NT2/D1 (cell line): ENCODE data around the gene MOGAT3.

Experiments used
- SUZ12 ChIP-seq: IDR thresholded peaks from 2 replicates; pipeline ENCODE4 v1.6.1; 2011; ENCODE audit not compliant: insufficient read length, insufficient read depth; ENCODE audit errors: extremely low read depth
- YY1 ChIP-seq: IDR thresholded peaks from 2 replicates; pipeline ENCODE4 v1.6.1; 2011; ENCODE audit not compliant: insufficient read length, insufficient read depth
- ZNF274 ChIP-seq: IDR thresholded peaks from 2 replicates; pipeline ENCODE4 v1.6.1; 2011; ENCODE audit warnings: mild to moderate bottlenecking, low read depth, low read length

DNA sequence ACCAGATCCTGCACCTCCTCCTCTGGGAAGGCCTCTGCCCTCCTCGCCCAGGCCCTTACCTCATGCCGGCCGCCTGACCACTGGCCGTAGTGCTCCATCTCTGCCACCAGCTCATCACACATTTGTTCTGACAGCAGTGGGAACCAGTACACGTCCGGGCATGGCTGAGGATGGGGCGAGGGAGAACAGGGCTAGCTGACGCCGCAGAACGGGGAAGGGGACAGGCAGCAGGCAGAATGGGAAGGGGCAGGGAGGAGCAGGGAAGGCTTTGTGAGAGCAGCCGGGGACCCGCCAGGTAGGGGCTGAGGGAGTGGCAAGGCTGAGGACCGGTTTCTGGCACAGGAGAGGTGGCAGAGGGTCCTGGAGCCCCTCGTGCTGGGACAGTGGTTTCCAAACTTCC, 8.0 kb upstream of the MOGAT3 start:
- TF ChIP-seq YY1 (no peak), SUZ12 (no peak), ZNF274 (no peak)
